GM21367 (cell line): ENCODE measurements around the gene SCAF4.
A peak's percentile ranks its signal among the peaks of the same experiment; 100 is the strongest.
"Not testable (repeated sequence)": the region's sequence is repeated elsewhere in the genome, so short reads cannot be mapped to it uniquely, and the experiment has no call there.

ENCODE experiments used
- ATAC-seq: cut with Tn5 transposase; IDR thresholded peaks from one replicate; pipeline ENCODE4 v1.9.1; 2021; ENCODE audit not compliant: unreplicated experiment

SCAF4 gene

GRCh38 chr21:31743712-31744111 is 11.8 kb upstream of the SCAF4 start:
- no peak for ATAC-seq

- no peak for ATAC-seq
Observed at GRCh38 chr21:31741116-31741515, 9.2 kb upstream of the SCAF4 start.

GRCh38 chr21:31737586-31738397 is 5.9 kb upstream of the SCAF4 start:
- not testable (repeated sequence) for ATAC-seq

- no peak for ATAC-seq
Observed at GRCh38 chr21:31735511-31735992, 3.6 kb upstream of the SCAF4 start.

GRCh38 chr21:31733551-31734149 is 1.7 kb upstream of the SCAF4 start:
- no peak for ATAC-seq

GRCh38 chr21:31732597-31733550 is 956 bp upstream of the SCAF4 start:
- ATAC-seq: no peak

- ATAC-seq: peak; percentile 10
Observed at GRCh38 chr21:31731056-31731856, 662 bp downstream of the SCAF4 start.

- ATAC-seq: no peak
Observed at GRCh38 chr21:31730712-31731055, 1.2 kb downstream of the SCAF4 start.

- ATAC-seq: no peak
Observed at GRCh38 chr21:31729622-31730343, 2.1 kb downstream of the SCAF4 start.

- no peak for ATAC-seq
Observed at GRCh38 chr21:31728952-31729351, 3.0 kb downstream of the SCAF4 start.

- no peak for ATAC-seq
Observed at GRCh38 chr21:31728191-31728590, 3.7 kb downstream of the SCAF4 start.

GRCh38 chr21:31727181-31727580 is 4.7 kb downstream of the SCAF4 start:
- no peak for ATAC-seq

GRCh38 chr21:31726407-31726806 is 5.5 kb downstream of the SCAF4 start:
- no peak for ATAC-seq

GRCh38 chr21:31725202-31725839 is 6.6 kb downstream of the SCAF4 start:
- ATAC-seq: no peak

- no peak for ATAC-seq
Observed at GRCh38 chr21:31724552-31724951, 7.4 kb downstream of the SCAF4 start.

GRCh38 chr21:31721381-31721780 is 10.5 kb downstream of the SCAF4 start:
- no peak for ATAC-seq

GRCh38 chr21:31720739-31721138 is 11.2 kb downstream of the SCAF4 start:
- no peak for ATAC-seq

GRCh38 chr21:31720330-31720729 is 11.6 kb downstream of the SCAF4 start:
- ATAC-seq: no peak

- ATAC-seq: no peak
Observed at GRCh38 chr21:31716106-31716505, 15.8 kb downstream of the SCAF4 start.
